NCI-H345 (cell line): ENCODE data around the gene FALEC.
A peak's percentile ranks its signal among the peaks of the same experiment; 100 is the strongest.
"Not testable (repeated sequence)": the region's sequence is repeated elsewhere in the genome, so short reads cannot be mapped to it uniquely, and the experiment has no call there.

Experiments
- DNase-seq: peaks from one replicate; lab custom pipeline; 2025; lab: John Stamatoyannopoulos, UW

Gene FALEC

GRCh38 chr1:150574260-150575071 is 58.9 kb downstream of the FALEC start:
- DNase-seq, result no peak

- DNase-seq, result no peak
Measured at GRCh38 chr1:150575072-150575489, 59.5 kb downstream of the FALEC start.

GRCh38 chr1:150575518-150576366 is 60.2 kb downstream of the FALEC start:
- no peak for DNase-seq

GRCh38 chr1:150576367-150576711 is 60.8 kb downstream of the FALEC start:
- no peak for DNase-seq

GRCh38 chr1:150576794-150577556 is 61.4 kb downstream of the FALEC start:
- DNase-seq, result no peak

GRCh38 chr1:150577557-150578271 is 62.2 kb downstream of the FALEC start:
- no peak for DNase-seq

GRCh38 chr1:150578272-150579109 is 62.9 kb downstream of the FALEC start:
- peak; percentile 67 for DNase-seq

GRCh38 chr1:150579110-150579944 is 63.8 kb downstream of the FALEC start, which contains the start of gene MCL1:
Gene MCL1, minus strand, starts transcription at chr1:150579610. Its CDS starts 80 bp downstream, at chr1:150579530.
- peak; percentile 99 for DNase-seq

- DNase-seq, result no peak
Measured at GRCh38 chr1:150579945-150580642, 64.5 kb downstream of the FALEC start.

- not testable (repeated sequence) for DNase-seq
Measured at GRCh38 chr1:150580966-150581365, 65.4 kb downstream of the FALEC start.

GRCh38 chr1:150581437-150581836 is 65.9 kb downstream of the FALEC start:
- not testable (repeated sequence) for DNase-seq

- not testable (repeated sequence) for DNase-seq
Measured at GRCh38 chr1:150581962-150582361, 66.4 kb downstream of the FALEC start.

GRCh38 chr1:150582371-150582770 is 66.8 kb downstream of the FALEC start:
- no peak for DNase-seq
